Ishikawa (cell line): ENCODE measurements around the gene GTF2A1L.

Experiments used
- CEBPB ChIP-seq: IDR thresholded peaks from 2 replicates; pipeline ENCODE4 v1.6.1; 2012
- CREB1 ChIP-seq: IDR thresholded peaks from 2 replicates; pipeline ENCODE4 v1.6.1; 2012; ENCODE audit warnings: low read depth
- EGR1 ChIP-seq: IDR thresholded peaks from 2 replicates; pipeline ENCODE4 v1.6.1; 2012
- NFIC ChIP-seq: IDR thresholded peaks from 2 replicates; pipeline ENCODE4 v1.6.1; 2012
- RAD21 ChIP-seq: IDR thresholded peaks from 2 replicates; pipeline ENCODE4 v1.6.1; 2012; ENCODE audit warnings: low read depth
- TAF1 ChIP-seq: IDR thresholded peaks from 2 replicates; pipeline ENCODE4 v1.6.1; 2012; ENCODE audit warnings: low read depth, mild to moderate bottlenecking
- TCF12 ChIP-seq: IDR thresholded peaks from 2 replicates; pipeline ENCODE4 v1.6.1; 2012; ENCODE audit warnings: low read depth
- TEAD4 ChIP-seq: IDR thresholded peaks from 2 replicates; pipeline ENCODE4 v1.6.1; 2012
- TF ChIP-seq, protein P1 (sequence below): IDR thresholded peaks from 2 replicates; pipeline ENCODE4 v1.6.1; 2012; ENCODE audit warnings: low read depth, mild to moderate bottlenecking
- TF ChIP-seq, protein P2 (sequence below): IDR thresholded peaks from 2 replicates; pipeline ENCODE4 v1.6.1; 2012
- TF ChIP-seq, protein P3 (sequence below): IDR thresholded peaks from 2 replicates; pipeline ENCODE4 v1.6.1; 2012

DNA sequence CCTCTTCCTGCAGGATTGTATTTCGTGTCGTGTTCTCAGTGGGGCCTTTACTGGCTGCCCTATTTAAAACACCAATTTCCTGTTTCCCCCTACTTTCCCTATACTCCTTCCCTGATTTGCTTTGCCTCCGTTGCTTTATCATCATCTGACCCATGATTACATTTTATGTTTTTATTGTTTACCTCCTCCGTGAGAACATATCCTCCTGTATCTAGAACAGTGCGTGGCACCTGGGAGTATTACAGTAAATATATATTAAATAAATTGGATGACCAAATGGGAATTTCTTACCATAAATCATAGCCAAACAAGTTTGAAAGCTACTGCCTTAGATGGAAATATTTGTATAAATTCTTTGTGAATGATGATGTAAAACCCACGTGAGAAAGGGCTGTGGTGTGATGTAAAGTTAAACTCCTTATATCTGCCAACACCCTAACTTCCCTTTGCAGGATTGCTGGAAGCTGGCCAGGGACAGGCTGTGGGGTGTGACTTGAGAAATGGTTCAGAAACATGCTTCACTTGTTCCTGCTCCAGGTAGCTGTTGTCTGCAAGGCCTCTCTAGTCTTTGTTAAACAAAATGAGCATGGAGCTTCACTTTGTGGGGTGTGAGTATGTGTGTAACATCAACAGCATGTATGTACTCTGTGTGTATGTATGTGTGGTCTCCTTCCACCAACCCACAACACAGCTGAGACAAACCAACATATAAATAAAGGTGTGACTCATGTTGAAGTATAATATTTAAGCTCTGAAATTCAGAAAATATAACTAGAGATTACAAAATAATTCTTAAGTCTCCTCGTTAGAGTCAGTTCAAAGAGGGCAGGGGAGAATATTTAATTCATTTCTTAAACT is 97.6 kb downstream of the GTF2A1L start:
- TF ChIP-seq EGR1 (no peak), TEAD4 (no peak), TAF1 (no peak), RAD21 (no peak), TCF12 (no peak), CREB1 (no peak), NFIC (peak; percentile 73; the same call in 1 of the 2 replicates), CEBPB (0 out of 2 replicates have a peak, but pooled peaks have one; percentile 11)
- TF ChIP-seq, protein P1, sequence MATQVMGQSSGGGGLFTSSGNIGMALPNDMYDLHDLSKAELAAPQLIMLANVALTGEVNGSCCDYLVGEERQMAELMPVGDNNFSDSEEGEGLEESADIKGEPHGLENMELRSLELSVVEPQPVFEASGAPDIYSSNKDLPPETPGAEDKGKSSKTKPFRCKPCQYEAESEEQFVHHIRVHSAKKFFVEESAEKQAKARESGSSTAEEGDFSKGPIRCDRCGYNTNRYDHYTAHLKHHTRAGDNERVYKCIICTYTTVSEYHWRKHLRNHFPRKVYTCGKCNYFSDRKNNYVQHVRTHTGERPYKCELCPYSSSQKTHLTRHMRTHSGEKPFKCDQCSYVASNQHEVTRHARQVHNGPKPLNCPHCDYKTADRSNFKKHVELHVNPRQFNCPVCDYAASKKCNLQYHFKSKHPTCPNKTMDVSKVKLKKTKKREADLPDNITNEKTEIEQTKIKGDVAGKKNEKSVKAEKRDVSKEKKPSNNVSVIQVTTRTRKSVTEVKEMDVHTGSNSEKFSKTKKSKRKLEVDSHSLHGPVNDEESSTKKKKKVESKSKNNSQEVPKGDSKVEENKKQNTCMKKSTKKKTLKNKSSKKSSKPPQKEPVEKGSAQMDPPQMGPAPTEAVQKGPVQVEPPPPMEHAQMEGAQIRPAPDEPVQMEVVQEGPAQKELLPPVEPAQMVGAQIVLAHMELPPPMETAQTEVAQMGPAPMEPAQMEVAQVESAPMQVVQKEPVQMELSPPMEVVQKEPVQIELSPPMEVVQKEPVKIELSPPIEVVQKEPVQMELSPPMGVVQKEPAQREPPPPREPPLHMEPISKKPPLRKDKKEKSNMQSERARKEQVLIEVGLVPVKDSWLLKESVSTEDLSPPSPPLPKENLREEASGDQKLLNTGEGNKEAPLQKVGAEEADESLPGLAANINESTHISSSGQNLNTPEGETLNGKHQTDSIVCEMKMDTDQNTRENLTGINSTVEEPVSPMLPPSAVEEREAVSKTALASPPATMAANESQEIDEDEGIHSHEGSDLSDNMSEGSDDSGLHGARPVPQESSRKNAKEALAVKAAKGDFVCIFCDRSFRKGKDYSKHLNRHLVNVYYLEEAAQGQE, result no peak
- TF ChIP-seq, protein P2, sequence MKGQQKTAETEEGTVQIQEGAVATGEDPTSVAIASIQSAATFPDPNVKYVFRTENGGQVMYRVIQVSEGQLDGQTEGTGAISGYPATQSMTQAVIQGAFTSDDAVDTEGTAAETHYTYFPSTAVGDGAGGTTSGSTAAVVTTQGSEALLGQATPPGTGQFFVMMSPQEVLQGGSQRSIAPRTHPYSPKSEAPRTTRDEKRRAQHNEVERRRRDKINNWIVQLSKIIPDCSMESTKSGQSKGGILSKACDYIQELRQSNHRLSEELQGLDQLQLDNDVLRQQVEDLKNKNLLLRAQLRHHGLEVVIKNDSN, result no peak
- TF ChIP-seq, protein P3, sequence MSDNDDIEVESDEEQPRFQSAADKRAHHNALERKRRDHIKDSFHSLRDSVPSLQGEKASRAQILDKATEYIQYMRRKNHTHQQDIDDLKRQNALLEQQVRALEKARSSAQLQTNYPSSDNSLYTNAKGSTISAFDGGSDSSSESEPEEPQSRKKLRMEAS, result peak; percentile 37; the same call in 1 of the 2 replicates
